ENCODE measurements around the gene RTP5.

RTP5 gene

DNA sequence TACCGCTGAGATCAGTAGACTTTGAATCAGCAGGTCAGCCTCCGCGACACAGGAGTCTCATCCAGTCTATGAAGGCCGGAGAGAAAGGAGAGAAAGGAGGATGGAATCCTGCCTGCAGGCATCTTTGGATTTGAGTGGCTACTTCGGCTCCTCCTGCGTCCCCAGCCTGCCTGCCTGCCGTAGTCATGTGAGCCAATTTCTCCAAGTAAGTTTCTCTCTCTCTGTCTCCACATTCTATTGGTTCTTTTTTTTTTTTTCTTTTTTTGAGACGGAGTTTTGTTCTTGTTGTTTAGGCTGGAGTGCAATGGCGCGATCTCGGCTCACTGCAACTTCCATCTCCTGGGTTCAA is 27.5 kb upstream of the RTP5 start:
- Histone ChIP-seq H3K27ac (ENCODE audit: low read depth, low read length) (no peak overlapping the region), H3K4me3 (ENCODE audit: low read length) (no peak overlapping the region), H3K27me3 (ENCODE audit: control insufficient read depth, low read length) (peaks cover 21% of the 10 kb centered on the region), H3K36me3 (ENCODE audit: control insufficient read depth, low read length) (no peaks in the 10 kb centered on the region), H3F3A (ENCODE audit: control insufficient read depth, insufficient read depth) (no peaks in the 10 kb centered on the region), H4K20me1 (ENCODE audit: control insufficient read depth, insufficient read depth, low read depth, low read length) (no peaks in the 10 kb centered on the region), H3K4me2 (ENCODE audit: low read length) (no peak overlapping the region), H3K4me1 (ENCODE audit: control insufficient read depth, low read length) (no peaks in the 10 kb centered on the region), H3K79me2 (ENCODE audit: control insufficient read depth, low read length) (no peaks in the 10 kb centered on the region), H3K9me3 (ENCODE audit: control insufficient read depth, insufficient read depth, low read length) (no peaks in the 10 kb centered on the region), H3K9me2 (replicated peaks; ENCODE audit: control insufficient read depth, low read length) (no peaks in the 10 kb centered on the region)
- TF ChIP-seq EZH2phosphoT487 (IDR thresholded peaks at IDR 0.05; ENCODE audit: borderline replicate concordance, low read length) (no peak), CTCF (IDR thresholded peaks at IDR 0.05; ENCODE audit: low read depth, low read length, poor library complexity, severe bottlenecking) (no peak)

DNA sequence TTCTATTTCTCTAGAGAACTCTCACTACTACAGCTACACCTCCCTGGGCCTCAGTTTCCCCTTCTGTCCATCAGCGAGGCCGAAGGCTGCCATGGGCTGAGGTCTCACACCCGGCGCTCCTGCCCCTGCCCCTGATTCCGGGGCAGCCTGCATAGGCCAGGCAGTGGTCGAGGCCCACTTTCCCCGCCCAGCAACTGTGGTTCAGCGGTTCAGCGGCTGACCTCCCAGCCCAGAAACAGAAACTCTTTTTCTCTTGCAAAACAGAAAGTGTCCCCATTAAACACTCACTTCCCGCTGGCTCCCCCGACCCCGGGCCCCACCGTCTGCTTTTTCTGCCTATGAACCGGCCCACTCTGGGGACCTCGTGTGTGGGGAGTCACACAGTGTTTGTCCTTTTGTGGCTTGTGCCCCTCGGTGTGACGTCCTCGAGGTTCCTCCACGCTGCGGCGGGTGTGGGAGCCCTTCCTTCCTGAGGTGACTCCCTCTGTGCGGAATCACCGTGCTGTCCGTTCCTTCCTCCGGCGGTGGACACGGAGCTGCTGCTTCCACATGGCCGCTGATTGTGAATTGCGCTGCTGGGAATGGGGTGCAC is 26.8 kb upstream of the RTP5 start:
- Histone ChIP-seq H3K27me3 (ENCODE audit: control insufficient read depth, low read length) (peaks cover 17% of the 10 kb centered on the region), H3K9me3 (ENCODE audit: control insufficient read depth, insufficient read depth, low read length) (no peaks in the 10 kb centered on the region), H4K20me1 (ENCODE audit: control insufficient read depth, insufficient read depth, low read depth, low read length) (no peaks in the 10 kb centered on the region), H3K27ac (ENCODE audit: low read depth, low read length) (no peak overlapping the region), H3K4me1 (ENCODE audit: control insufficient read depth, low read length) (no peaks in the 10 kb centered on the region), H3K79me2 (ENCODE audit: control insufficient read depth, low read length) (no peaks in the 10 kb centered on the region), H3K9me2 (replicated peaks; ENCODE audit: control insufficient read depth, low read length) (no peaks in the 10 kb centered on the region), H3F3A (ENCODE audit: control insufficient read depth, insufficient read depth) (no peaks in the 10 kb centered on the region), H3K4me2 (ENCODE audit: low read length) (no peak overlapping the region), H3K36me3 (ENCODE audit: control insufficient read depth, low read length) (no peaks in the 10 kb centered on the region), H3K4me3 (ENCODE audit: low read length) (no peak overlapping the region)
- TF ChIP-seq CTCF (IDR thresholded peaks at IDR 0.05; ENCODE audit: low read depth, low read length, poor library complexity, severe bottlenecking) = no peak
- TF ChIP-seq EZH2phosphoT487 (IDR thresholded peaks at IDR 0.05; ENCODE audit: borderline replicate concordance, low read length) = no peak

DNA sequence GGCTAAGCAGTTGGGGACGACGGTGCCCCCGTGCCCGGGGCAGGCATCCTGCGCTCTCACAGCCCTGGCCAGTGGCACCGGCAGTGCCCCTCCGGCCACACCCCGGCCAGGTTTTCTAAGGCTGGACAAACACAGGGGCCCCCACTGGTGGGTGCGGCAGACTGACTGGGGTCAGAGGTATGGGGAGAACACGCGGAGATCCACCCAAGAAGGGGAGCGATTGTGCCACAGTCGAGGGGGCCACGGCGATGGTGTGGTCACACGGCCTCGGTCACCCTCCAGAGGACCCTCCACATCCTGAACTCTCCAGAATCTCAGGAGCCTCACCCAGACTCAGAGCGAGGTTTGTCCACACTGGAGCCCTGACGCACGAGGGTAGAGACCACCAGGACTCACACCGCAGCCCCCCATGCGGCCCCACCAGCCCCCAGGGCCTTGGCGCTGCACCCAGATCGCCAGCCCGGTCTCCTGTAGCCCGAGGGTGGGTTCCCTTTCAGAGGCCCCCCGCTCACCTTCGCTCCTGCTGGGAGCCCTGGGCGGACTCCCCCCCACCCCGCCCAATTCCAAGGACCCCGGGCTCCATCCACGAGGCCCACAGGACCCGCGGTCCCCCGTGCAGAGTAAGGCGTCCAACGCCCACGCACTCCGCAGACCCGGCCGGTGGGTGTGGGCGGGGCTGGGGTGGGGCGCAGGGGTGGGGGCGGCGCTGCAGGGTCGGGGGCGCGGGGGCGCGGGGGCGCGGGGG is 26.0 kb upstream of the RTP5 start:
- no peaks in the 10 kb centered on the region for H3K4me1 ChIP-seq (ENCODE audit: control insufficient read depth, low read length)
- no peak overlapping the region for H3K27ac ChIP-seq (ENCODE audit: low read depth, low read length)
- no peaks in the 10 kb centered on the region for H3K9me2 ChIP-seq (replicated peaks; ENCODE audit: control insufficient read depth, low read length)
- no peak overlapping the region for H3K4me2 ChIP-seq (ENCODE audit: low read length)
- TF ChIP-seq CTCF (IDR thresholded peaks at IDR 0.05; ENCODE audit: low read depth, low read length, poor library complexity, severe bottlenecking) (no peak), EZH2phosphoT487 (IDR thresholded peaks at IDR 0.05; ENCODE audit: borderline replicate concordance, low read length) (no peak)
- no peaks in the 10 kb centered on the region for H3K9me3 ChIP-seq (ENCODE audit: control insufficient read depth, insufficient read depth, low read length)
- H3F3A ChIP-seq (ENCODE audit: control insufficient read depth, insufficient read depth) = no peaks in the 10 kb centered on the region
- peaks cover 9% of the 10 kb centered on the region for H3K27me3 ChIP-seq (ENCODE audit: control insufficient read depth, low read length)
- no peaks in the 10 kb centered on the region for H4K20me1 ChIP-seq (ENCODE audit: control insufficient read depth, insufficient read depth, low read depth, low read length)
- H3K79me2 ChIP-seq (ENCODE audit: control insufficient read depth, low read length) = no peaks in the 10 kb centered on the region
- H3K36me3 ChIP-seq (ENCODE audit: control insufficient read depth, low read length) = no peaks in the 10 kb centered on the region
- no peak overlapping the region for H3K4me3 ChIP-seq (ENCODE audit: low read length)
